Measurements from ENCODE around the gene LRP1B.

- TF ChIP-seq POLR2A (IDR thresholded peaks at IDR 0.05; ENCODE audit: control extremely low read depth in 1 of 2, low read depth in 2 of 2, low read length in 2 of 2) (no peak), CTCF (IDR thresholded peaks at IDR 0.05; ENCODE audit: control extremely low read depth in 1 of 3, insufficient read depth in 1 of 3, low read depth in 1 of 3, low read length in 3 of 3) (no peak), HDAC2 (IDR thresholded peaks at IDR 0.05; ENCODE audit: borderline replicate concordance in 1 of 2, low read depth in 2 of 2, low read length in 2 of 2) (no peak), GABPA (IDR thresholded peaks at IDR 0.05; ENCODE audit: borderline replicate concordance, insufficient read depth, low read length) (no peak), TAF1 (IDR thresholded peaks at IDR 0.05; ENCODE audit: low read depth, low read length) (no peak), EZH2 (IDR thresholded peaks at IDR 0.05; ENCODE audit: low read depth, low read length, severe bottlenecking) (no peak), YY1 (IDR thresholded peaks at IDR 0.05; ENCODE audit: low read depth, low read length) (no peak), FOSL1 (IDR thresholded peaks at IDR 0.05; ENCODE audit: insufficient read depth, low read depth, low read length) (no peak), SIX5 (IDR thresholded peaks at IDR 0.05; ENCODE audit: low read depth, low read length) (no peak), EP300 (IDR thresholded peaks at IDR 0.05; ENCODE audit: borderline replicate concordance in 1 of 2, low read depth in 2 of 2, low read length in 2 of 2) (no peak), RAD21 (IDR thresholded peaks at IDR 0.05 in 1 of 2, conservative IDR thresholded peaks at IDR 0.05 in 1 of 2; ENCODE audit: low read depth in 2 of 2, low read length in 2 of 2) (no peak), TCF12 (IDR thresholded peaks at IDR 0.05; ENCODE audit: low read depth, low read length) (no peak)
These were observed 612.9 kb downstream of the LRP1B start for GRCh38 chr2:141517852-141518421.

All from H1 (cell line).